Liver (tissue), 9 donors: ENCODE measurements around the gene SPAG4. TPM values are rescaled to one million over a fixed set of nuclear protein-coding genes. Genes with fewer than 3 reads are reported as not detected.
A peak's percentile ranks its signal among the peaks of the same experiment; 100 is the strongest.

Source experiments
- DNase-seq: peaks from one replicate; pipeline ENCODE4 v3.0.0-alpha.2; 2017; ENCODE audit warnings: low spot score
- H3K27ac ChIP-seq, 2 donors: one replicate each; pipeline ENCODE4 v1.7.0; 2013; ENCODE audit warnings: inconsistent platforms in 2 of 2, low read length in 2 of 2, control low read depth in 1 of 2, low read depth in 1 of 2, mild to moderate bottlenecking in 1 of 2
- H3K27me3 ChIP-seq, 4 donors: one replicate each; pipeline versions ENCODE4 v1.6.1 to v1.7.0; 2013; ENCODE audit warnings: low read length in 3 of 4, inconsistent platforms in 1 of 4, mild to moderate bottlenecking in 1 of 4, moderate library complexity in 1 of 4; ENCODE audit not compliant: control insufficient read depth in 4 of 4, insufficient read depth in 4 of 4
- H3K36me3 ChIP-seq, 4 donors: one replicate each; pipeline versions ENCODE4 v1.6.1 to v1.7.0; 2013; ENCODE audit warnings: low read length in 3 of 4, mild to moderate bottlenecking in 3 of 4, low read depth in 1 of 4, moderate library complexity in 1 of 4; ENCODE audit not compliant: control insufficient read depth in 4 of 4, insufficient read depth in 3 of 4
- H3K4me1 ChIP-seq, 4 donors: one replicate each; pipeline versions ENCODE4 v1.6.1 to v1.7.0; 2013; ENCODE audit warnings: low read length in 3 of 4, mild to moderate bottlenecking in 3 of 4, moderate library complexity in 1 of 4; ENCODE audit not compliant: control insufficient read depth in 4 of 4, insufficient read depth in 4 of 4
- H3K4me3 ChIP-seq, 3 donors: one replicate each; pipeline versions ENCODE4 v1.6.1 to v1.7.0; 2013; ENCODE audit warnings: low read length in 3 of 3, control low read depth in 1 of 3, low read depth in 1 of 3, mild to moderate bottlenecking in 1 of 3
- H3K9ac ChIP-seq, 2 donors: one replicate each; pipeline ENCODE4 v1.7.0; 2013; ENCODE audit warnings: low read length in 2 of 2, mild to moderate bottlenecking in 2 of 2, moderate library complexity in 2 of 2, control low read depth in 1 of 2, low read depth in 1 of 2
- H3K9me3 ChIP-seq, 4 donors: one replicate each; pipeline versions ENCODE4 v1.6.1 to v1.7.0; 2013; ENCODE audit warnings: low read length in 3 of 4; ENCODE audit not compliant: control insufficient read depth in 4 of 4
- EGR1 ChIP-seq, 2 donors: IDR thresholded peaks; 2 replicates each; pipeline ENCODE4 v1.6.1; 2016 to 2018; ENCODE audit warnings: antibody characterized with exemption in 2 of 2, low read depth in 2 of 2
- FOXA1 ChIP-seq: IDR thresholded peaks from 2 replicates; pipeline ENCODE4 v1.6.1; 2016; ENCODE audit warnings: antibody characterized with exemption
- GABPA ChIP-seq, 2 donors: IDR thresholded peaks in 1 of 2; conservative IDR thresholded peaks in 1 of 2; 2 replicates each; pipeline ENCODE4 v1.6.1; 2016; ENCODE audit warnings: antibody characterized with exemption in 2 of 2, mild to moderate bottlenecking in 1 of 2, moderate library complexity in 1 of 2
- HNF4A ChIP-seq, 2 donors: conservative IDR thresholded peaks; 2 replicates each; pipeline ENCODE4 v1.6.1; 2016; ENCODE audit warnings: antibody characterized with exemption in 2 of 2, mild to moderate bottlenecking in 2 of 2
- HNF4G ChIP-seq: IDR thresholded peaks from 2 replicates; pipeline ENCODE4 v1.6.1; 2016; ENCODE audit warnings: antibody characterized with exemption
- JUND ChIP-seq, 2 donors: IDR thresholded peaks; 2 replicates each; pipeline ENCODE4 v1.6.1; 2016; ENCODE audit warnings: antibody characterized with exemption in 2 of 2
- NR2F2 ChIP-seq: IDR thresholded peaks from 2 replicates; pipeline ENCODE4 v1.6.1; 2016; ENCODE audit warnings: antibody characterized with exemption
- RXRA ChIP-seq, 2 donors: IDR thresholded peaks; 2 replicates each; pipeline ENCODE4 v1.6.1; 2017 to 2018; ENCODE audit warnings: antibody characterized with exemption in 2 of 2, mild to moderate bottlenecking in 1 of 2
- SP1 ChIP-seq: IDR thresholded peaks from 2 replicates; pipeline ENCODE4 v1.6.1; 2018; ENCODE audit warnings: antibody characterized with exemption, mild to moderate bottlenecking
- TAF1 ChIP-seq: conservative IDR thresholded peaks from 2 replicates; pipeline ENCODE4 v1.6.1; 2016; ENCODE audit warnings: antibody characterized with exemption, mild to moderate bottlenecking
- YY1 ChIP-seq: IDR thresholded peaks from 2 replicates; pipeline ENCODE4 v1.6.1; 2016; ENCODE audit warnings: antibody characterized with exemption, mild to moderate bottlenecking
- WGBS: extraction: QIAGEN DNeasy Blood & Tissue Kit; methylation state at CpG from one replicate; pipeline ENCODE4 v1.1.7; 2013; 5-methylcytosine and 5-hydroxymethylcytosine counted together
- polyA plus RNA-seq, 2 donors: library from polyadenylated mRNA; stranded (reverse) in 1 of 2; unstranded in 1 of 2; fragments of 200-250 nt in 1 of 2; fragments of >200 nt in 1 of 2; fragmentation: Nextera tagmentation in 1 of 2; extraction: Ambion mirVana in 1 of 2; gene quantifications; one replicate each; pipeline versions ENCODE4 v1.2.1 to v1.2.3, GENCODE V29; 2013 to 2015
- total RNA-seq, 2 donors: library from RNA; depleted of rRNA; stranded (reverse); fragments of >200 nt; gene quantifications; one replicate each; pipeline ENCODE4 v1.2.3, GENCODE V29; 2014
- TF ChIP-seq, protein P1 (sequence below): fragments of 150-350 bp; IDR thresholded peaks from 2 replicates; pipeline ENCODE4 v1.5.1; 2017; ENCODE audit warnings: improper control_type of control experiment, low read depth, low read length; ENCODE audit not compliant: missing input control
- TF ChIP-seq, protein P2 (sequence below): IDR thresholded peaks from 2 replicates; pipeline ENCODE4 v1.6.1; 2016; ENCODE audit warnings: antibody characterized with exemption, mild to moderate bottlenecking
- TF ChIP-seq, protein P3 (sequence below): IDR thresholded peaks from 2 replicates; pipeline ENCODE4 v1.6.1; 2016; ENCODE audit warnings: antibody characterized with exemption
- TF ChIP-seq, protein P4 (sequence below): IDR thresholded peaks from 2 replicates; pipeline ENCODE4 v1.6.1; 2016; ENCODE audit warnings: antibody characterized with exemption
- donor health status: healthy.
- donor health status: healthy.
- donor health status: healthy.
- donor health status: healthy.
- donor health status: healthy.

Gene SPAG4
- total and polyA plus RNA-seq, 4 donors, result 2.1 to 4.6 (median 3.4) TPM

DNA sequence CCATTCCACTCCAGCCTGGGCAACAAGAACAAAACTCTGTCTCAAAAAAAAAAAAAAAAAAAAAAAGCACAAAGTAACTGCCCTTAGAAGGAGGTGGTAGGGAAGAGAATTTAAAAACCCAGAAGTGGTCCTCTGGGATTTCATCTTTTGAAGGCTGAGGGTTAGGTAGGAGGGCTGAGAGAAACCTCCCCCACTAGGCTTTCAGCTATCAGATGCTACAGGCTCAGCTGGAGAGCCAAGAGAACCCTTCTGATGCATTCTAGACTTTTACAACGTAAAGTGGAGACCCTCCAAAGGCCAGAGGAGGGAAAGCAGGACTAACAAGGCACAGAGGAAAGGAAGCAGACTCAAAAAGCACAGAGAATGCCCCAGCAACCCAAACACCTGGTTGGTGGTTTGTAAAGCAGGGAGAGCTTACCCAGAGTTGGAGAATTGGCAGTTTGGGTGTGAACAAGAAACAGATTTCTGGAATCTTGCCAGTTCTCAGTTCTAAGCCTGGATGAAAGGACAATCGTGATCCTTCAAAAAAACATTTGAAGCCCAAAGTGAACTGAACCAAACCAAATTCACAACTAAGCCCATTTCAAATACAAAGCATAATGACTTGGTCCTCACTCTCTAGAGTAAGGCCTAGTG lies 23.2 kb upstream of the SPAG4 start:
- H3K27me3 ChIP-seq, result no peaks in the 10 kb centered on the region
- no peaks in the 10 kb centered on the region for H3K9me3 ChIP-seq
- H3K4me1 ChIP-seq, result peaks cover 0 to 4% (median 2%) of the 10 kb centered on the region in 4 donors
- H3K36me3 ChIP-seq, result no peaks in the 10 kb centered on the region
- DNase-seq, result no peak
- WGBS, result 62% methylated on average over 2 of the region's 2 CpGs
- H3K9ac ChIP-seq, result no peak overlapping the region
- TF ChIP-seq EGR1 (IDR thresholded peaks at IDR 0.05; ENCODE audit: low read depth in 2 of 2) (no peak), NR2F2 (no peak), HNF4G (no peak), SP1 (no peak), FOXA1 (no peak), GABPA (IDR thresholded peaks at IDR 0.05 in 1 of 2, conservative IDR thresholded peaks at IDR 0.05 in 1 of 2) (no peak)
- TF ChIP-seq, protein P1, sequence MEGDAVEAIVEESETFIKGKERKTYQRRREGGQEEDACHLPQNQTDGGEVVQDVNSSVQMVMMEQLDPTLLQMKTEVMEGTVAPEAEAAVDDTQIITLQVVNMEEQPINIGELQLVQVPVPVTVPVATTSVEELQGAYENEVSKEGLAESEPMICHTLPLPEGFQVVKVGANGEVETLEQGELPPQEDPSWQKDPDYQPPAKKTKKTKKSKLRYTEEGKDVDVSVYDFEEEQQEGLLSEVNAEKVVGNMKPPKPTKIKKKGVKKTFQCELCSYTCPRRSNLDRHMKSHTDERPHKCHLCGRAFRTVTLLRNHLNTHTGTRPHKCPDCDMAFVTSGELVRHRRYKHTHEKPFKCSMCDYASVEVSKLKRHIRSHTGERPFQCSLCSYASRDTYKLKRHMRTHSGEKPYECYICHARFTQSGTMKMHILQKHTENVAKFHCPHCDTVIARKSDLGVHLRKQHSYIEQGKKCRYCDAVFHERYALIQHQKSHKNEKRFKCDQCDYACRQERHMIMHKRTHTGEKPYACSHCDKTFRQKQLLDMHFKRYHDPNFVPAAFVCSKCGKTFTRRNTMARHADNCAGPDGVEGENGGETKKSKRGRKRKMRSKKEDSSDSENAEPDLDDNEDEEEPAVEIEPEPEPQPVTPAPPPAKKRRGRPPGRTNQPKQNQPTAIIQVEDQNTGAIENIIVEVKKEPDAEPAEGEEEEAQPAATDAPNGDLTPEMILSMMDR, result no peak
- TF ChIP-seq, protein P2, sequence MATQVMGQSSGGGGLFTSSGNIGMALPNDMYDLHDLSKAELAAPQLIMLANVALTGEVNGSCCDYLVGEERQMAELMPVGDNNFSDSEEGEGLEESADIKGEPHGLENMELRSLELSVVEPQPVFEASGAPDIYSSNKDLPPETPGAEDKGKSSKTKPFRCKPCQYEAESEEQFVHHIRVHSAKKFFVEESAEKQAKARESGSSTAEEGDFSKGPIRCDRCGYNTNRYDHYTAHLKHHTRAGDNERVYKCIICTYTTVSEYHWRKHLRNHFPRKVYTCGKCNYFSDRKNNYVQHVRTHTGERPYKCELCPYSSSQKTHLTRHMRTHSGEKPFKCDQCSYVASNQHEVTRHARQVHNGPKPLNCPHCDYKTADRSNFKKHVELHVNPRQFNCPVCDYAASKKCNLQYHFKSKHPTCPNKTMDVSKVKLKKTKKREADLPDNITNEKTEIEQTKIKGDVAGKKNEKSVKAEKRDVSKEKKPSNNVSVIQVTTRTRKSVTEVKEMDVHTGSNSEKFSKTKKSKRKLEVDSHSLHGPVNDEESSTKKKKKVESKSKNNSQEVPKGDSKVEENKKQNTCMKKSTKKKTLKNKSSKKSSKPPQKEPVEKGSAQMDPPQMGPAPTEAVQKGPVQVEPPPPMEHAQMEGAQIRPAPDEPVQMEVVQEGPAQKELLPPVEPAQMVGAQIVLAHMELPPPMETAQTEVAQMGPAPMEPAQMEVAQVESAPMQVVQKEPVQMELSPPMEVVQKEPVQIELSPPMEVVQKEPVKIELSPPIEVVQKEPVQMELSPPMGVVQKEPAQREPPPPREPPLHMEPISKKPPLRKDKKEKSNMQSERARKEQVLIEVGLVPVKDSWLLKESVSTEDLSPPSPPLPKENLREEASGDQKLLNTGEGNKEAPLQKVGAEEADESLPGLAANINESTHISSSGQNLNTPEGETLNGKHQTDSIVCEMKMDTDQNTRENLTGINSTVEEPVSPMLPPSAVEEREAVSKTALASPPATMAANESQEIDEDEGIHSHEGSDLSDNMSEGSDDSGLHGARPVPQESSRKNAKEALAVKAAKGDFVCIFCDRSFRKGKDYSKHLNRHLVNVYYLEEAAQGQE, result no peak
- no peak overlapping the region for H3K4me3 ChIP-seq
- H3K27ac ChIP-seq, result no peak overlapping the region

DNA sequence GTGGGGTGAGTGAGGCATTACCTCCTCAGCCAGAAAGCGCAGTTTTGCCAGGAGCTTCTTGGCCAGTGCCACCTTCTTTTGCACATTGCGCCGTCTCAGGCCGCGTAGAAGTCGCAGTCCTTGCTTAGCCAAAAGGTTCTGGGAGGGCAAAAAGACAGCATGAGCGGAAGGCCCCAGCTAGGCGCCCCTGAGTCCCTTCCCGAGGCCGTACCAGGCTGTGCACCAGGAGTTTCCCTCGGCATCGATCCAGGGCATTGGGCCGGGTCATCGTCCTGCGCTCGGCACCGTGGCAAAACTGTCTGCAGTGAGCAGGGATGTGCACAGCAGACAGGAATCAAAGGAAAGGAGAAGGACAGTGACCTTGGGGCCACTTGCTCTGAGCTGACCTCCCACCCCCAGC lies 20.2 kb upstream of the SPAG4 start:
- Histone ChIP-seq H3K27ac (no peak overlapping the region), H3K36me3 (no peaks in the 10 kb centered on the region), H3K4me1 (peaks cover 0 to 4% (median 2%) of the 10 kb centered on the region in 4 donors), H3K27me3 (no peaks in the 10 kb centered on the region), H3K9ac (no peak overlapping the region), H3K9me3 (no peaks in the 10 kb centered on the region), H3K4me3 (no peak overlapping the region)
- TF ChIP-seq SP1 (no peak), RXRA (IDR thresholded peaks at IDR 0.05) (peak in 1 of 2 donors; percentile 23), HNF4A (conservative IDR thresholded peaks at IDR 0.05) (no peak), HNF4G (no peak)
- no peak for DNase-seq
- WGBS, result 74% methylated on average over 17 of the region's 17 CpGs

DNA sequence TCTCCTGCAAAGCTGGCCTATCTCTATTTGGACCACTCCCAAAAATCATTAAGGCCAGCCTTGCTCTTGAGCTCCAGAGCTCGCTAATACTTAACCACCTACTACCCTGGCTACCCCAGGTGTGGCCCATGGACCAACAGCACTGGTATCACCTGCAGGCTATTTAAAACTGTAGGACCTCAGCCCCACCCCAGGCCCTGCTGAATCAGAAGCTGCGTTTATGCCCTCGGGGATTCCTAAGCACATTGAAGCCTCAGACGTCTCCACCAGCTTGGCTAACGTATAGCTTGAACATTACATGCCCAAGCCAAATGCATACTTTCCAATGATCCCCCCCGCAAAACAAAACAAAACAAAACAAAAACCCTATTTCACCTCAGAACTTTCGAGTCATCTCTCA lies 19.7 kb upstream of the SPAG4 start:
- no peak overlapping the region for H3K4me3 ChIP-seq
- WGBS, result 83% methylated on average over 7 of the region's 7 CpGs
- no peak for DNase-seq
- no peaks in the 10 kb centered on the region for H3K36me3 ChIP-seq
- no peak overlapping the region for H3K9ac ChIP-seq
- no peak overlapping the region for H3K27ac ChIP-seq
- H3K9me3 ChIP-seq, result no peaks in the 10 kb centered on the region
- H3K27me3 ChIP-seq, result no peaks in the 10 kb centered on the region
- peaks cover 3 to 8% (median 6%) of the 10 kb centered on the region in 4 donors for H3K4me1 ChIP-seq
- TF ChIP-seq RXRA (IDR thresholded peaks at IDR 0.05) (no peak), JUND (IDR thresholded peaks at IDR 0.05) (no peak), GABPA (IDR thresholded peaks at IDR 0.05 in 1 of 2, conservative IDR thresholded peaks at IDR 0.05 in 1 of 2) (no peak), YY1 (no peak), TAF1 (no peak), EGR1 (IDR thresholded peaks at IDR 0.05; ENCODE audit: low read depth in 2 of 2) (no peak)
- TF ChIP-seq, protein P1, result no peak
- TF ChIP-seq, protein P3, sequence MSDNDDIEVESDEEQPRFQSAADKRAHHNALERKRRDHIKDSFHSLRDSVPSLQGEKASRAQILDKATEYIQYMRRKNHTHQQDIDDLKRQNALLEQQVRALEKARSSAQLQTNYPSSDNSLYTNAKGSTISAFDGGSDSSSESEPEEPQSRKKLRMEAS, result no peak
- TF ChIP-seq, protein P4, sequence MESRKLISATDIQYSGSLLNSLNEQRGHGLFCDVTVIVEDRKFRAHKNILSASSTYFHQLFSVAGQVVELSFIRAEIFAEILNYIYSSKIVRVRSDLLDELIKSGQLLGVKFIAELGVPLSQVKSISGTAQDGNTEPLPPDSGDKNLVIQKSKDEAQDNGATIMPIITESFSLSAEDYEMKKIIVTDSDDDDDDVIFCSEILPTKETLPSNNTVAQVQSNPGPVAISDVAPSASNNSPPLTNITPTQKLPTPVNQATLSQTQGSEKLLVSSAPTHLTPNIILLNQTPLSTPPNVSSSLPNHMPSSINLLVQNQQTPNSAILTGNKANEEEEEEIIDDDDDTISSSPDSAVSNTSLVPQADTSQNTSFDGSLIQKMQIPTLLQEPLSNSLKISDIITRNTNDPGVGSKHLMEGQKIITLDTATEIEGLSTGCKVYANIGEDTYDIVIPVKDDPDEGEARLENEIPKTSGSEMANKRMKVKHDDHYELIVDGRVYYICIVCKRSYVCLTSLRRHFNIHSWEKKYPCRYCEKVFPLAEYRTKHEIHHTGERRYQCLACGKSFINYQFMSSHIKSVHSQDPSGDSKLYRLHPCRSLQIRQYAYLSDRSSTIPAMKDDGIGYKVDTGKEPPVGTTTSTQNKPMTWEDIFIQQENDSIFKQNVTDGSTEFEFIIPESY, result no peak
